GM23248 (cell line): Measurements from ENCODE around the gene TNP1. TPM values are rescaled to one million over a fixed set of nuclear protein-coding genes. Genes with fewer than 3 reads are reported as not detected.

Experiments used
- DNase-seq: peaks from one replicate; pipeline ENCODE4 v3.0.0-alpha.2; 2015
- H2AFZ ChIP-seq: fragments of 200-600 bp; sonication (generic); 2 replicates; pipeline ENCODE4 v1.6.1; 2016; ENCODE audit warnings: antibody characterized with exemption
- H3F3A ChIP-seq: fragments of 200-600 bp; sonication (generic); 2 replicates; pipeline ENCODE4 v1.6.1; 2016; ENCODE audit warnings: mild to moderate bottlenecking, antibody characterized with exemption, mixed run types; ENCODE audit not compliant: insufficient read depth
- H3K27ac ChIP-seq: fragments of 200-600 bp; sonication (generic); 2 replicates; pipeline ENCODE4 v1.5.1; 2016; ENCODE audit warnings: mild to moderate bottlenecking
- H3K27me3 ChIP-seq: fragments of 200-600 bp; sonication (generic); replicated peaks from 2 replicates; pipeline ENCODE4 v1.6.1; 2016; ENCODE audit warnings: mild to moderate bottlenecking; ENCODE audit not compliant: insufficient read depth
- H3K36me3 ChIP-seq: fragments of 200-600 bp; sonication (generic); 2 replicates; pipeline ENCODE4 v1.6.1; 2016; ENCODE audit warnings: low read depth, mild to moderate bottlenecking
- H3K4me1 ChIP-seq: fragments of 200-600 bp; sonication (generic); 2 replicates; pipeline ENCODE4 v1.6.1; 2016; ENCODE audit warnings: mild to moderate bottlenecking; ENCODE audit not compliant: insufficient read depth
- H3K4me2 ChIP-seq: fragments of 200-600 bp; sonication (generic); one replicate; pipeline ENCODE4 v1.6.1; 2016; ENCODE audit warnings: mild to moderate bottlenecking; ENCODE audit not compliant: unreplicated experiment
- H3K4me3 ChIP-seq: fragments of 200-600 bp; sonication (generic); 2 replicates; pipeline ENCODE4 v1.5.1; 2016; ENCODE audit warnings: mild to moderate bottlenecking
- H3K79me2 ChIP-seq: fragments of 200-600 bp; sonication (generic); 2 replicates; pipeline ENCODE4 v1.6.1; 2016; ENCODE audit warnings: mild to moderate bottlenecking; ENCODE audit not compliant: insufficient read depth
- H3K9ac ChIP-seq: fragments of 200-600 bp; sonication (generic); 2 replicates; pipeline ENCODE4 v1.6.1; 2016; ENCODE audit warnings: mild to moderate bottlenecking
- H3K9me2 ChIP-seq: fragments of 200-600 bp; sonication (generic); 2 replicates; pipeline ENCODE4 v1.6.1; 2016; ENCODE audit warnings: mixed run types, mild to moderate bottlenecking, moderate library complexity; ENCODE audit not compliant: insufficient read depth
- H3K9me3 ChIP-seq: fragments of 200-600 bp; sonication (generic); one replicate; pipeline ENCODE4 v1.6.1; 2017; ENCODE audit warnings: low read depth
- H4K20me1 ChIP-seq: fragments of 200-600 bp; sonication (generic); 2 replicates; pipeline ENCODE4 v1.6.0; 2016; ENCODE audit not compliant: insufficient read depth
- EZH2 ChIP-seq: fragments of 200-600 bp; sonication (generic); IDR thresholded peaks from 2 replicates; pipeline ENCODE4 v1.6.1; 2018; ENCODE audit warnings: antibody characterized with exemption, mild to moderate bottlenecking; ENCODE audit not compliant: insufficient read depth, poor library complexity, severe bottlenecking
- EZH2phosphoT487 ChIP-seq: fragments of 200-600 bp; sonication (generic); IDR thresholded peaks from 2 replicates; pipeline ENCODE4 v1.6.1; 2018; ENCODE audit warnings: antibody characterized with exemption, moderate library complexity, mild to moderate bottlenecking, low read depth; ENCODE audit not compliant: insufficient read depth
- WGBS, 2 experiments: methylation state at CpG; one replicate each; pipeline ENCODE4 v1.1.6; 2015 to 2017; ENCODE audit warnings: low lambda C conversion rate in 2 of 2, low coverage in 1 of 2; ENCODE audit errors: missing lambda C conversion rate in 2 of 2; 5-methylcytosine and 5-hydroxymethylcytosine counted together
- in situ Hi-C: fragments of 300-500 bp; cut with MboI; formaldehyde crosslinking; loops from 2 replicates; pipeline ENCODE4 v1.15.0; 2020
- polyA plus RNA-seq: library from polyadenylated mRNA; unstranded; fragments of >200 nt; fragmentation: Nextera tagmentation; extraction: Ambion mirVana; gene quantifications from 2 replicates; pipeline ENCODE4 v1.2.1, GENCODE V29; 2016
- total RNA-seq: library from RNA; depleted of rRNA; stranded (reverse); fragments of >200 nt; shearing (Covaris generic); gene quantifications from 2 replicates; pipeline ENCODE4 v1.2.3, GENCODE V29; 2014; rRNA removed

Gene TNP1, protein sequence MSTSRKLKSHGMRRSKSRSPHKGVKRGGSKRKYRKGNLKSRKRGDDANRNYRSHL
- total RNA-seq (not detected in 2 replicates), polyA plus RNA-seq (not detected in 2 replicates)

DNA sequence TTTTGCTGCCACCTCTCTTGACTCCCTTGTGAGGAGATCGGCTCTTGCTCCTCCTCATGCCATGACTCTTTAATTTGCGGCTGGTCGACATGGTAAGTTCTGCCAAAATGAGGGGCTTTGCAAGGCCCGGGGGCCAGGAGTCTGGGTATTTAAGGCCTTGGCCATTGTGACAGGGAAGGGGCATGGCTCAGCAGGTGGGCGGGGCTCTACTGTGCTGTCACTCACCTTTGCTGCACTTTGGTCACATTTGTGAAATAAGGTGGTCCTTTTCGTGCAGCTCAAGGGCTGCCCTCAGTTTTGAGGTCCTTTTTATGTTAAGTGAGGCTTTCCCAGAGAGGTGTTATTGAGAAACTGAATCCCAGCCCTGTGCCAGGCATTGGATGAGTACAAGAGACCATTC lies at the start of gene TNP1:
Gene TNP1 (minus strand): TSS at position 121 of the 400 bp plus-strand sequence. CDS start 30 bp downstream, at position 91.
- Histone ChIP-seq H3K4me1 (peaks cover 31% of the 10 kb centered on the region), H3K9ac (no peak within 1 kb of the TSS), H3F3A (peaks cover 28% of the 10 kb centered on the region), H4K20me1 (no peaks in the 10 kb centered on the region), H3K79me2 (no peaks in the 10 kb centered on the region), H3K36me3 (no peaks in the 10 kb centered on the region), H3K9me3 (no peaks in the 10 kb centered on the region), H3K4me3 (no peak within 1 kb of the TSS), H3K27me3 (no peaks in the 10 kb centered on the region), H2AFZ (no peak within 1 kb of the TSS), H3K9me2 (no peaks in the 10 kb centered on the region), H3K4me2 (no peak within 1 kb of the TSS), H3K27ac (no peak within 1 kb of the TSS)
- TF ChIP-seq EZH2 (no peak), EZH2phosphoT487 (no peak)
- 75 to 77% methylated on average over 6 of the region's 6 CpGs for WGBS, 2 experiments
- in situ Hi-C loops: no loop called here
- DNase-seq: no peak

DNA sequence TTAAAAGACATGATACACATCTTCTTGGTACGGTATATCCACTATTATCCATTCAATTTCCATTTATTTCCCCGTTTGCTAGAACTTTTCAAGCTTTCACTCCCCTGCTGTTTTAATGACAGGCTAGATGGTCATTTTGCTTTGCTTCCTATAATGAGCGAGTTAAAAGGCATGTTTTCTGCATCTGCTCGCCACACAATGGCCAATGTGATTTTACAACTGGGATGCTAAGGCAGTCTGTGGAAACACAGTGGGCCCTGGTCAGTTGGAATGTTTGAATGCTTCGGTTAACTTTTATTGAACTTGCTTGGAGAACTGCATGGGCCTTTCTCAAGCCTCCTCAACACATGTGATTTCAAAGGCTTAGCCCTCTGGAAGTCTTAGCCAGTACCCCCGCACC lies 48.4 kb upstream of the TNP1 start:
- TF ChIP-seq EZH2: no peak
- TF ChIP-seq EZH2phosphoT487: no peak
- H3K4me2 ChIP-seq: no peak overlapping the region
- in situ Hi-C loops: no loop called here
- no peaks in the 10 kb centered on the region for H3K9me3 ChIP-seq
- H3K36me3 ChIP-seq: no peaks in the 10 kb centered on the region
- H3F3A ChIP-seq: no peaks in the 10 kb centered on the region
- no peaks in the 10 kb centered on the region for H3K9me2 ChIP-seq
- no peak overlapping the region for H2AFZ ChIP-seq
- H3K27ac ChIP-seq: no peak overlapping the region
- 0 out of 2 replicates have a peak, but pooled peaks cover 4% of the 10 kb centered on the region for H3K27me3 ChIP-seq
- no peaks in the 10 kb centered on the region for H4K20me1 ChIP-seq
- DNase-seq: no peak
- H3K79me2 ChIP-seq: no peaks in the 10 kb centered on the region
- WGBS, 2 experiments: 97% methylated on average over 6 of the region's 6 CpGs
- H3K4me3 ChIP-seq: no peak overlapping the region
- 0 out of 2 replicates have a peak, but pooled peaks cover 6% of the 10 kb centered on the region for H3K4me1 ChIP-seq
- H3K9ac ChIP-seq: no peak overlapping the region

DNA sequence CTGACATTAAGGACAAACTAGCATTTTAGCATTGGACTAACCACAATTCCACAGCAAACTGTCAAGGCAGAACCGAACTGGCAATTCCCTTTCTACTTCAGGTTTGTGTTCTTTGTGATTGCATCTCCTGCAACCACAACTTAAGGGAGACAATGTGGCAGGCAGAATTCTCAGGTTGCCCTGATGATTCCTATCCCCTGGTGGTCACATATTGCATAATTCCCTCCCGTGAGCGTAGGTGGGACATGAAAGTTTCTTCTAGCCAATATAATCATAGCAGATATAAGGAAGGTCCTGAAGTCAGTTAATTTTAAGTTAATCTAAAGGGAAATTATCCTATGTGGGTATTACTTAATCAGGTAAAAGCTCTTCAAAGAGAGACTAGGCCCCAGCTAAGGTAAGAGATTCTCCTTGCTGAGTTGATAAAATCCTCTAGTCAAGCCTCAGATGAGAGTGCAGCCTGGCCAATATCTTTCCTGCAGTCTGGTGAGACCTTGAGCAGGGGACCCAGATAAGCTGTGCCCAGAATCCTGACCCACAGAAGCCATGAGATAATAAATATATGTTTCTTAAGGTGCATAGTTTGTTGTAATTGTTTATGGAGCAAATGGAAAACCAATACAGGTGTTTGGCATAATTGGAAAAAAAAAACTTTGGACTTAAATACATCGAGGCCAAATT lies 45.9 kb upstream of the TNP1 start:
- in situ Hi-C loops: no loop called here

GRCh38 chr2:216904974-216905373 lies 45.1 kb upstream of the TNP1 start:
- no peak for DNase-seq
- H3K4me2 ChIP-seq: no peak overlapping the region
- H2AFZ ChIP-seq: no peak overlapping the region
- no peaks in the 10 kb centered on the region for H3K9me2 ChIP-seq
- TF ChIP-seq EZH2: no peak
- no peak for TF ChIP-seq EZH2phosphoT487
- no peak overlapping the region for H3K9ac ChIP-seq
- WGBS, 2 experiments: 90 to 92% methylated on average over 1 of the region's 1 CpG
- no peak overlapping the region for H3K4me3 ChIP-seq
- H3F3A ChIP-seq: no peaks in the 10 kb centered on the region
- no peaks in the 10 kb centered on the region for H3K79me2 ChIP-seq
- no peaks in the 10 kb centered on the region for H3K9me3 ChIP-seq
- no peak overlapping the region for H3K27ac ChIP-seq
- H3K4me1 ChIP-seq: no peaks in the 10 kb centered on the region
- in situ Hi-C loops: no loop called here
- H3K36me3 ChIP-seq: no peaks in the 10 kb centered on the region
- H4K20me1 ChIP-seq: no peaks in the 10 kb centered on the region
- H3K27me3 ChIP-seq: 0 out of 2 replicates have a peak, but pooled peaks cover 4% of the 10 kb centered on the region

More for the DNA sequence above, 45.9 kb upstream of the TNP1 start:
- no peak overlapping the region for H3K27ac ChIP-seq
- no peaks in the 10 kb centered on the region for H3K79me2 ChIP-seq
- WGBS, 2 experiments: 80 to 83% methylated on average over 4 of the region's 4 CpGs
- no peaks in the 10 kb centered on the region for H3K9me2 ChIP-seq
- no peak for DNase-seq
- no peaks in the 10 kb centered on the region for H3K9me3 ChIP-seq
- H3K4me2 ChIP-seq: no peak overlapping the region
- no peaks in the 10 kb centered on the region for H3F3A ChIP-seq
- H2AFZ ChIP-seq: no peak overlapping the region
- H3K4me3 ChIP-seq: no peak overlapping the region
- 0 out of 2 replicates have a peak, but pooled peaks cover 4% of the 10 kb centered on the region for H3K27me3 ChIP-seq
- H3K36me3 ChIP-seq: no peaks in the 10 kb centered on the region
- no peaks in the 10 kb centered on the region for H3K4me1 ChIP-seq
- H4K20me1 ChIP-seq: no peaks in the 10 kb centered on the region
- no peak overlapping the region for H3K9ac ChIP-seq
- no peak for TF ChIP-seq EZH2
- no peak for TF ChIP-seq EZH2phosphoT487
